Right atrium auricular region (tissue), 2 donors: ENCODE data around the gene MMS19. TPM values are rescaled to one million over a fixed set of nuclear protein-coding genes. Genes with fewer than 3 reads are reported as not detected.

ENCODE experiments used
- DNase-seq: peaks from one replicate; pipeline ENCODE4 v3.0.0-alpha.2; 2019; ENCODE audit warnings: low spot score
- H3K27ac ChIP-seq, 2 donors: fragments of 200-600 bp; sonication (generic); 1 replicate in 1 of 2; 2 replicates in 1 of 2; pipeline ENCODE4 v1.5.1; 2016 to 2019
- H3K27me3 ChIP-seq, 2 donors: fragments of 200-600 bp; sonication (generic); one replicate each; pipeline versions ENCODE4 v1.5.1 to v1.6.0; 2017 to 2019
- H3K36me3 ChIP-seq: fragments of 200-600 bp; sonication (generic); one replicate; pipeline ENCODE4 v1.5.1; 2016
- H3K4me1 ChIP-seq, 2 donors: fragments of 200-600 bp; sonication (generic); one replicate each; pipeline versions ENCODE4 v1.5.1 to v1.6.0; 2017 to 2019
- H3K4me3 ChIP-seq, 2 donors: fragments of 200-600 bp; sonication (generic); 1 replicate in 1 of 2; 2 replicates in 1 of 2; pipeline ENCODE4 v1.5.1; 2017 to 2019; ENCODE audit warnings: mild to moderate bottlenecking in 1 of 2, moderate library complexity in 1 of 2
- H3K9me3 ChIP-seq, 2 donors: fragments of 200-600 bp; sonication (generic); one replicate each; pipeline ENCODE4 v1.5.1; 2019
- total RNA-seq, 2 donors: library from RNA; depleted of rRNA; stranded (reverse); fragments of >200 nt; gene quantifications; one replicate each; pipeline ENCODE4 v1.1.0, GENCODE V29; 2016
- TF ChIP-seq, protein P1 (sequence below), 2 donors: fragments of 200-600 bp; sonication (generic); IDR thresholded peaks; one replicate each; pipeline ENCODE4 v1.5.1; 2019; ENCODE audit warnings: antibody characterized with exemption in 2 of 2

MMS19 gene
- total RNA-seq, 2 donors from 2014 or later = 48.0 to 51.8 TPM

DNA sequence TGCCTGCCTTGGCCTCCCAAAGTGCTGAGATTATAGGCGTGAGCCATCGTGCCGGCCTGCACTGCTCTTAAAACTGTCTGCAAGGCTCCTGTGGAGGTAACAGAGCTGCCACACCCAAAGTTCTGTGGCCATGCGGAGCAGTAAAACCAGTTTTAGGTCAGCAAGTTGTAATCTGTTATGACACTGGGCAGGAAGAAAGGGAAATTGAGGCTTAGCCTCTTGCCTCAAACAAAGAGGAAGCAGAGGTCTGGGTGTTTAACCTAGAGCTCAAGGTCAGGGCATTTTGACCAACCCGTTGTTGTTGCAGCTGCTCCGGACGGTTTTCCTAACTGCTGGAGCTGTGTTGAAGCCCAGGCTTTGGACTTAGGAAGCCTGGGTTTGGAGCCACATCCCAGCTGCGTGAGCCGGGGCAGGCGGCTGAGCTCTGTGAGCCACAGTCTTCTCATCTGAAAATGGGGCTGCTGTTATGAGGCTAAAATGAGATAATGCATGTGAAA, 89.7 kb downstream of the MMS19 start:
- Histone ChIP-seq H3K4me1 (peaks cover 0 to 9% of the 10 kb centered on the region in 2 donors), H3K9me3 (no peaks in the 10 kb centered on the region), H3K27me3 (no peaks in the 10 kb centered on the region), H3K27ac (no peak overlapping the region), H3K4me3 (no peak overlapping the region), H3K36me3 (no peaks in the 10 kb centered on the region)
- DNase-seq = no peak
- TF ChIP-seq, protein P1, sequence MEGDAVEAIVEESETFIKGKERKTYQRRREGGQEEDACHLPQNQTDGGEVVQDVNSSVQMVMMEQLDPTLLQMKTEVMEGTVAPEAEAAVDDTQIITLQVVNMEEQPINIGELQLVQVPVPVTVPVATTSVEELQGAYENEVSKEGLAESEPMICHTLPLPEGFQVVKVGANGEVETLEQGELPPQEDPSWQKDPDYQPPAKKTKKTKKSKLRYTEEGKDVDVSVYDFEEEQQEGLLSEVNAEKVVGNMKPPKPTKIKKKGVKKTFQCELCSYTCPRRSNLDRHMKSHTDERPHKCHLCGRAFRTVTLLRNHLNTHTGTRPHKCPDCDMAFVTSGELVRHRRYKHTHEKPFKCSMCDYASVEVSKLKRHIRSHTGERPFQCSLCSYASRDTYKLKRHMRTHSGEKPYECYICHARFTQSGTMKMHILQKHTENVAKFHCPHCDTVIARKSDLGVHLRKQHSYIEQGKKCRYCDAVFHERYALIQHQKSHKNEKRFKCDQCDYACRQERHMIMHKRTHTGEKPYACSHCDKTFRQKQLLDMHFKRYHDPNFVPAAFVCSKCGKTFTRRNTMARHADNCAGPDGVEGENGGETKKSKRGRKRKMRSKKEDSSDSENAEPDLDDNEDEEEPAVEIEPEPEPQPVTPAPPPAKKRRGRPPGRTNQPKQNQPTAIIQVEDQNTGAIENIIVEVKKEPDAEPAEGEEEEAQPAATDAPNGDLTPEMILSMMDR (IDR thresholded peaks at IDR 0.05) = no peak

Other genes with a start within 250 kb of the MMS19 start
- 1 to 10 TPM; 3.9 to 5.0 TPM for gene ARHGAP19, start 205.8 kb downstream of the MMS19 start, total RNA-seq
- gene FRAT1, start 179.2 kb downstream of the MMS19 start, total RNA-seq = 1 to 10 TPM; 3.1 to 3.3 TPM
- gene FRAT2, start 163.7 kb downstream of the MMS19 start, total RNA-seq = 1 to 10 TPM; 5.9 to 8.7 TPM
- 10 to 100 TPM in 1 of 2 donors, 1 to 10 TPM in 1; 6.1 to 12.3 TPM for gene RRP12, start 97.1 kb downstream of the MMS19 start, total RNA-seq
- gene PGAM1, start 72.2 kb downstream of the MMS19 start, total RNA-seq = 100 to 1,000 TPM; 326 to 434 TPM
- gene EXOSC1, start 52.4 kb downstream of the MMS19 start, total RNA-seq = 10 to 100 TPM; 16.0 to 17.5 TPM
- 10 to 100 TPM; 28.2 to 39.0 TPM for gene ZDHHC16, start 52.2 kb downstream of the MMS19 start, total RNA-seq
- gene UBTD1, start 502 bp upstream of the MMS19 start, total RNA-seq = 10 to 100 TPM; 26.7 to 30.7 TPM
- gene ANKRD2, start 74.4 kb upstream of the MMS19 start, total RNA-seq = 100 to 1,000 TPM in 1 of 2 donors, 10 to 100 TPM in 1; 25.7 to 204 TPM
- gene HOGA1, start 86.0 kb upstream of the MMS19 start, total RNA-seq = 10 to 100 TPM; 17.6 to 25.6 TPM
- under 1 TPM; 0.35 to 0.67 TPM for gene C10orf62, start 91.3 kb upstream of the MMS19 start, total RNA-seq
- 10 to 100 TPM; 15.6 to 27.0 TPM for gene MORN4, start 135.1 kb upstream of the MMS19 start, total RNA-seq
- 10 to 100 TPM; 14.7 to 20.2 TPM for gene PI4K2A, start 142.2 kb upstream of the MMS19 start, total RNA-seq
- gene AVPI1, start 188.8 kb upstream of the MMS19 start, total RNA-seq = 10 to 100 TPM; 10.5 to 23.7 TPM
- gene MARVELD1, start 215.3 kb upstream of the MMS19 start, total RNA-seq = 10 to 100 TPM in 1 of 2 donors, 1 to 10 TPM in 1; 8.5 to 26.5 TPM
- gene ZFYVE27, start 238.7 kb upstream of the MMS19 start, total RNA-seq = 10 to 100 TPM; 14.6 to 16.1 TPM